Mucosa of descending colon (tissue), 3 donors: ENCODE results near the gene SMAD6. TPM values are rescaled to one million over a fixed set of nuclear protein-coding genes. Genes with fewer than 3 reads are reported as not detected.

Experiments used
- ATAC-seq: fragments of 200-7000 bp; cut with Tn5 transposase; one replicate; pipeline ENCODE4 v1.9.1; 2020; ENCODE audit warnings: mild to moderate bottlenecking, moderate library complexity
- DNase-seq, 3 donors: peaks; one replicate each; pipeline ENCODE4 v3.0.0-alpha.2; 2020
- H3K36me3 ChIP-seq: fragments of 200-600 bp; one replicate; pipeline ENCODE4 v1.8.0; 2021; ENCODE audit warnings: low read depth, mild to moderate bottlenecking
- H3K4me1 ChIP-seq: fragments of 200-600 bp; one replicate; pipeline ENCODE4 v1.8.0; 2021; ENCODE audit warnings: low read depth, mild to moderate bottlenecking
- H3K4me3 ChIP-seq: fragments of 200-600 bp; one replicate; pipeline ENCODE4 v1.8.0; 2021; ENCODE audit warnings: mild to moderate bottlenecking
- H3K9me3 ChIP-seq: fragments of 200-600 bp; one replicate; pipeline ENCODE4 v1.8.0; 2021; ENCODE audit warnings: mild to moderate bottlenecking
- intact Hi-C, 2 donors: fragments of 100-400 bp; cut with DNase I in 1 of 2; cut with micrococcal nuclease in 1 of 2; formaldehyde crosslinking; loops; one replicate each; pipeline versions ENCODE4 v1.11.0 to v1.11.1; 2022; cut with DNase I, micrococcal nuclease
- long read RNA-seq, 2 donors: library from polyadenylated mRNA; unstranded; transcript quantifications; one replicate each; pipeline ENCODE4 v2.0.0, GENCODE V29; 2019 to 2021
- total RNA-seq, 3 donors: library from RNA; stranded (reverse); fragmentation: NEBNext Ultra II Directional in 2 of 3; extraction: Animal tissue kit (Norgen Biotek cat#: 25700) in 2 of 3; gene quantifications; one replicate each; pipeline versions ENCODE4 v1.2.1 to v1.2.4, GENCODE V29; 2021 to 2023
- TF ChIP-seq, protein P1 (sequence below): fragments of 200-600 bp; IDR thresholded peaks from one replicate; pipeline ENCODE4 v1.8.0; 2022; ENCODE audit warnings: antibody characterized with exemption, mild to moderate bottlenecking
- donor health status: DM: no; HTN: no; CAD: no; lungs with moderate emphysema.
- donor health status: DM: no; HTN: no; CAD: no.
- donor health status: DM: no; HTN: yes; CAD: no.

Gene SMAD6
- 10 to 100 TPM; 11.5 to 18.5 (median 12.8) TPM for total RNA-seq
- long read RNA-seq, donor 1, transcript SMAD6-201 (4 exons, 3,835 nt) = major isoform, 7 of 11 reads
- long read RNA-seq, donor 1, partial matches to known transcripts = 0 of 11 reads
- long read RNA-seq, donor 1, other reads (novel, unspliced or antisense) = 4 of 11 reads
- long read RNA-seq, donor 2 = 0 reads

- TF ChIP-seq, protein P1, sequence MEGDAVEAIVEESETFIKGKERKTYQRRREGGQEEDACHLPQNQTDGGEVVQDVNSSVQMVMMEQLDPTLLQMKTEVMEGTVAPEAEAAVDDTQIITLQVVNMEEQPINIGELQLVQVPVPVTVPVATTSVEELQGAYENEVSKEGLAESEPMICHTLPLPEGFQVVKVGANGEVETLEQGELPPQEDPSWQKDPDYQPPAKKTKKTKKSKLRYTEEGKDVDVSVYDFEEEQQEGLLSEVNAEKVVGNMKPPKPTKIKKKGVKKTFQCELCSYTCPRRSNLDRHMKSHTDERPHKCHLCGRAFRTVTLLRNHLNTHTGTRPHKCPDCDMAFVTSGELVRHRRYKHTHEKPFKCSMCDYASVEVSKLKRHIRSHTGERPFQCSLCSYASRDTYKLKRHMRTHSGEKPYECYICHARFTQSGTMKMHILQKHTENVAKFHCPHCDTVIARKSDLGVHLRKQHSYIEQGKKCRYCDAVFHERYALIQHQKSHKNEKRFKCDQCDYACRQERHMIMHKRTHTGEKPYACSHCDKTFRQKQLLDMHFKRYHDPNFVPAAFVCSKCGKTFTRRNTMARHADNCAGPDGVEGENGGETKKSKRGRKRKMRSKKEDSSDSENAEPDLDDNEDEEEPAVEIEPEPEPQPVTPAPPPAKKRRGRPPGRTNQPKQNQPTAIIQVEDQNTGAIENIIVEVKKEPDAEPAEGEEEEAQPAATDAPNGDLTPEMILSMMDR = no peak
- DNase-seq (peak; percentile 93 to 95 (median 94)), ATAC-seq (peak; percentile 67)
- Histone ChIP-seq H3K36me3 (no peaks in the 10 kb centered on the region), H3K4me3 (peak within 1 kb of the TSS; percentile 34), H3K9me3 (no peaks in the 10 kb centered on the region), H3K4me1 (peaks cover 27% of the 10 kb centered on the region)
- intact Hi-C loops = no loop called here
Observed at GRCh38 chr15:66702035-66702786, at the start of gene SMAD6. Gene SMAD6, plus strand, starts transcription at chr15:66702236. Its CDS starts 1,023 bp downstream, at chr15:66703259.

DNA sequence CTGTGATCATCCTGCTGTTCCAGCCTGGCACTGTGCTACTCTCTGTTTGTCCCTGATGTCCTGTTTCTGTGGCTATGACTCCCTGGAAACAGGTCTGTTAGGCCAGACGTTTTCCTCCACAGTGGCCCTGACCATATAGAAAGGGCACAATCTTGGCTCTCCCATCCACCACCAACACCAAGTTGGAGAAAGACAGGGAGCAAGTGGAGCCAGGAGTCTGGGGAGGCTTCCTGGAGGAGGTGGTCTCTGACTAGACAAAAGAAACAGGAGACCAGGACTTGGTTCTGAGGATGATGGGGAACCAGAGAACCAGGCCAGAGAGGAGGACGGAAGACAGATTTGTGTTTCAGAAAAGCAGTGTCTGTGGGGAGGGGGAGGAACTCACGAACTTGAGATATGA is 49.2 kb upstream of the SMAD6 start:
- ATAC-seq (no peak), DNase-seq (no peak)
- Histone ChIP-seq H3K4me1 (peaks cover 7% of the 10 kb centered on the region), H3K36me3 (no peaks in the 10 kb centered on the region), H3K9me3 (no peaks in the 10 kb centered on the region), H3K4me3 (no peak overlapping the region)
- intact Hi-C loops = no loop called here
- TF ChIP-seq, protein P1 = no peak

- ATAC-seq (no peak), DNase-seq (no peak)
- intact Hi-C loops = no loop called here
- Histone ChIP-seq H3K9me3 (no peaks in the 10 kb centered on the region), H3K4me3 (no peak overlapping the region), H3K4me1 (peaks cover 7% of the 10 kb centered on the region), H3K36me3 (no peaks in the 10 kb centered on the region)
- TF ChIP-seq, protein P1 = no peak
Observed at GRCh38 chr15:66653398-66653797, 48.6 kb upstream of the SMAD6 start.

- no peaks in the 10 kb centered on the region for H3K9me3 ChIP-seq
- TF ChIP-seq, protein P1 = no peak
- ATAC-seq = no peak
Observed at GRCh38 chr15:66653852-66654251, 48.2 kb upstream of the SMAD6 start.

DNA sequence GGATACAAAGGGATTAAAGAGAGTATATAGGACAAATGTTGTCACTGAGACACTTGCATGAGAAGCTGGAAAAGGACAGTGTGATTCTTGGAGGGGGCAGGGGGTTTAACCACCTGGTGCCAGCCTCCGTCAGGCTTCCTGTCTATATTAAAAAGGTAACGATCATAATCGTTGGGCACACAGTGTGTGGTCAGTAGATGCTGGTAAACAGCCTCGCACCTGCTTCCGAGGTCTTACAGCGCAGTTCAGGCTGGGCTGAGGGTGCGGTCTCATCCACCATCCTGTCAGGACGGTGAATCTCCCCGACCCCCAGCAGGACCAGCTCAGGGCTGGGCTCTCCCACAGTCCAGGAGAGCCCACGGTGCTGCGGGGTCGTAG is 47.7 kb upstream of the SMAD6 start:
- ATAC-seq (no peak), DNase-seq (no peak)
- no peaks in the 10 kb centered on the region for H3K9me3 ChIP-seq
- H3K36me3 ChIP-seq = no peaks in the 10 kb centered on the region
- TF ChIP-seq, protein P1 = no peak
- H3K4me3 ChIP-seq = no peak overlapping the region
- peaks cover 7% of the 10 kb centered on the region for H3K4me1 ChIP-seq
- intact Hi-C loops = no loop called here

More at GRCh38 chr15:66653852-66654251, 48.2 kb upstream of the SMAD6 start:
- no peak for DNase-seq
- H3K4me3 ChIP-seq = no peak overlapping the region
- intact Hi-C loops = no loop called here
- peaks cover 7% of the 10 kb centered on the region for H3K4me1 ChIP-seq
- no peaks in the 10 kb centered on the region for H3K36me3 ChIP-seq
